Erythroblast (primary cell): Measurements from ENCODE around the gene ACSBG1.

Experiments used
- GATA1 ChIP-seq: IDR thresholded peaks from 2 replicates; pipeline ENCODE4 v1.6.1; 2011; ENCODE audit warnings: low read depth, mild to moderate bottlenecking, control low read depth, low read length, moderate library complexity
- POLR2A ChIP-seq: IDR thresholded peaks from 2 replicates; pipeline ENCODE4 v1.6.1; 2011; ENCODE audit warnings: mild to moderate bottlenecking, low read length

GRCh38 chr15:78177447-78177873, 56.9 kb downstream of the ACSBG1 start:
- TF ChIP-seq POLR2A (no peak), GATA1 (no peak)
